Measurements from ENCODE around the gene C2CD3.
"Not testable (repeated sequence)": the region's sequence is repeated elsewhere in the genome, so short reads cannot be mapped to it uniquely, and the experiment has no call there.

GRCh38 chr11:74066663-74067062, 104.1 kb downstream of the C2CD3 start:
- not testable (repeated sequence) for TF ChIP-seq CTCF, POLR2AphosphoS5, POLR2A, EP300 (IDR thresholded peaks at IDR 0.05)

All from gastroesophageal sphincter (tissue), 3 donors.